AG09319 (cell line): ENCODE data around the gene TJAP1.

ENCODE experiments used
- DNase-seq: peaks from one replicate; pipeline ENCODE4 v3.0.0-alpha.2; 2010; ENCODE audit warnings: low read depth; ENCODE audit errors: extremely low read depth
- TF ChIP-seq, protein P1 (sequence below): IDR thresholded peaks from 2 replicates; pipeline ENCODE4 v1.5.1; 2011; ENCODE audit warnings: low read depth, mild to moderate bottlenecking, inconsistent platforms, low read length, moderate library complexity

The TJAP1 gene

DNA sequence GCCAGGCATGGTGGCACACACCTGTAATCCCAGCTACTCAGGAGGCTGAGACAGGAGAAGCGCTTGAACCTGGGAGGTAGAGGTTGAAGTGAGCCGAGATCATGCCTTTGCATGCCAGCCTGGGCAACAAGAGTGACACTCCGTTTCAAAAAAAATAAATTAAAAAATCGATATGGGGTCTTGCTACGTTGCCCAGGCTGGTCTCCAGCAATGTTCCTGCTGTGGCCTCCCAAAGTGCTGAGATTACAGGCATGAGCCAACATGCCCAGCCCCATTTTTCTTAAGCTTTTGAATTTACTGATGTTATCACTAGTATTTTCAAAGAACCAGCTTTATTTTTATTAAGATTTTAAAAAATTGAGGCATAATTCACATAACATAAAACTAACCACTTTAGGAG is 63.1 kb downstream of the TJAP1 start:
- DNase-seq: no peak
- TF ChIP-seq, protein P1, sequence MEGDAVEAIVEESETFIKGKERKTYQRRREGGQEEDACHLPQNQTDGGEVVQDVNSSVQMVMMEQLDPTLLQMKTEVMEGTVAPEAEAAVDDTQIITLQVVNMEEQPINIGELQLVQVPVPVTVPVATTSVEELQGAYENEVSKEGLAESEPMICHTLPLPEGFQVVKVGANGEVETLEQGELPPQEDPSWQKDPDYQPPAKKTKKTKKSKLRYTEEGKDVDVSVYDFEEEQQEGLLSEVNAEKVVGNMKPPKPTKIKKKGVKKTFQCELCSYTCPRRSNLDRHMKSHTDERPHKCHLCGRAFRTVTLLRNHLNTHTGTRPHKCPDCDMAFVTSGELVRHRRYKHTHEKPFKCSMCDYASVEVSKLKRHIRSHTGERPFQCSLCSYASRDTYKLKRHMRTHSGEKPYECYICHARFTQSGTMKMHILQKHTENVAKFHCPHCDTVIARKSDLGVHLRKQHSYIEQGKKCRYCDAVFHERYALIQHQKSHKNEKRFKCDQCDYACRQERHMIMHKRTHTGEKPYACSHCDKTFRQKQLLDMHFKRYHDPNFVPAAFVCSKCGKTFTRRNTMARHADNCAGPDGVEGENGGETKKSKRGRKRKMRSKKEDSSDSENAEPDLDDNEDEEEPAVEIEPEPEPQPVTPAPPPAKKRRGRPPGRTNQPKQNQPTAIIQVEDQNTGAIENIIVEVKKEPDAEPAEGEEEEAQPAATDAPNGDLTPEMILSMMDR: no peak

DNA sequence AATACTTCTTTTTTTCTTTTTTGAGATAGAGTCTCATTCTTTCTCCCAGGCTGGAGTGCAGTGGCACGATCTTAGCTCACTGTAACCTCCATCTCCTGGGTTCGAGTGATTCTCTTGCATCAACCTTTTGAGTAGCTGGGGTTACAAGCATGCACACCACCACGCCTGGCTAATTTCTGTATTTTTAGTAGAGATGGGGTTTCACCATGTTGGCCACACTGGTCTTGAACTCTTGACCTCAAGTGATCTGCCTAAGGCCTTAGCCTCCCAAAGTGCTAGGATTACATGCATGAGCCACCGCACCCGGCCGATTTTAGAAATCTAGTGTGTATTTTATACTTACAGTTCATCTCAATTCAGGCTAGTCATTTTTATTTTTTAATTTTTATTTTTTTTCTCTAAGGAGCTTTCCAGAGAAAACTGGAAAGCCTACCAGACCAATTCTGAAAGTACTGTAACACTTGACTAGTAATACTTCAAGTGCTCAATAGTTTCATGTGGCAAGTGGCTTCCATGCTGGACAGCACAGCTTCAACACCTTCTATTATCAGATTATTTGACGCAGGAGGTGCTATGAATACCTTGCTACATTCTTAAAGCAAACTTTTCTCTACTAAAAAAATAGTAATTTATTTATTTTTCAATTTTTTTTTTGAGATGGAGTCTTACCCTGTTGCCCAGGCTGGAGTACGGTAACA is 64.6 kb downstream of the TJAP1 start:
- TF ChIP-seq, protein P1: no peak
- no peak for DNase-seq

DNA sequence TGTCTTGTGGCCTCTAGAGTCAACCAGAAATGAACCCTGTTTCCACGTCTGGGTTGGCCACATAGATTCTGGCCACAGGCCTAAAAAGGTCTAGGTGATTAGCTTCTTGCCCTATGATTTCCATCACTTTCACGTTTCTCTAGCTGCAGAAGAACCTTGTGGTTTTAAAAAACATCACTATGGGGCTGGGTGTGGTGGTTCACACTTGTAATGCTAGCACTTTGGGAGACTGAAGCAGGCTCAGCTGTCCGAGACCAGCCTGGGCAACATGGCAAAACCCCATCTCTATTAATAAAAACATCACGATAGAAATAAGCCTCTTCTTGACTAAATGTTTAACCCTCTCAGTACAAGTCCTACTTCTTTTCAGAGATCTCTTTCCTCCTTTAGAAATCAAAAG is 67.1 kb downstream of the TJAP1 start:
- TF ChIP-seq, protein P1: no peak
- DNase-seq: no peak

DNA sequence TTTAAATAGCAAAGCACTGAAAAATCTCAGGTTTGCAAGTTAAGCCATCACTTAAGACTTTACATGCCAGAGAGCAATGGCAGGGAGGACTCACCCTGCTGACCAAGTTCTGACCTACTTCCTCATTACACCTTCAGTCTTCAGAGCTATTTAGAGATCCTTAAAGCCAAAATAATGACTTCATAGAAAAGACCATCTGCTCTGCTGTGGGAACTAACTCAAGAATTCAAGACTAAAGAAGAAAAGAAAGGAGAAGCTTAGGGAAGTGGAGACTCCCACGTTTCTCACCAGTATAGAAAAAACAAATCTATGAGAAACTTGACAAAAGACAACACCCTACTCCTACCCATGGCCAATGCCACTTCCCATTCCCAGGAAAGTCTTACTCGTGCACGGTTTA is 69.9 kb downstream of the TJAP1 start:
- TF ChIP-seq, protein P1: no peak
- no peak for DNase-seq
